Thyroid gland (tissue), 4 donors: ENCODE results near the gene ABI3BP.

Experiments
- CTCF ChIP-seq, 6 experiments: fragments of 200-600 bp in 3 of 6; fragments of 450-650 bp in 3 of 6; sonication (generic) in 3 of 6; IDR thresholded peaks; one replicate each; pipeline ENCODE4 v1.5.1; 2016 to 2019; ENCODE audit warnings: antibody characterized with exemption in 6 of 6, mild to moderate bottlenecking in 2 of 6, inconsistent platforms in 1 of 6, moderate library complexity in 1 of 6
- POLR2A ChIP-seq, 2 donors: fragments of 450-650 bp; IDR thresholded peaks; one replicate each; pipeline ENCODE4 v1.6.1; 2017; ENCODE audit warnings: antibody characterized with exemption in 2 of 2, mild to moderate bottlenecking in 2 of 2, moderate library complexity in 1 of 2

DNA sequence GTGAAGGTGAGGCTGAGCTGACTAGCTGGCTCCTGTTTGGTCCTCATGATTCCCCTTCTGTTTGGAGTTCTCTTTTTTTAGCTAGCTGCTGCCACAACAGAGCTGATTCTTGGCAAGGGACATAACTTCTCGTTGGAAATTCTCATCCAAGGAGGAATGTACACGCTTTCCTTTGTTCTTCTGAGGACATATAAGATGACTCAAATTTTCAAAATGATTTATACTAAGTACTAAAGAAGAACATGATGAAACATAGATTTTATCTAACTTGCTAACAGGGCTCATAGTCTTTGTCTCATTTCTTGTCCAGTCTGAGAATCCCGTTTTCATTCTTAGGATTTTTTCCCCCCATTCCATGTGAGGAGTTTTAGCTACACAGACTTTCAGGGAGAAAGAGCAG, 286.9 kb downstream of the ABI3BP start:
- no peak for TF ChIP-seq CTCF (IDR thresholded peaks at IDR 0.05)
- TF ChIP-seq POLR2A (IDR thresholded peaks at IDR 0.05) = no peak
